K562 (cell line): ENCODE results near the gene CUX1. TPM values are rescaled to one million over a fixed set of nuclear protein-coding genes. Genes with fewer than 3 reads are reported as not detected.

Source experiments
- BHLHE40 ChIP-seq: IDR thresholded peaks from 2 replicates; pipeline ENCODE4 v1.6.1; 2011; ENCODE audit warnings: low read length, improper control_type of control experiment
- DPF2 ChIP-seq: fragments of 450-650 bp; IDR thresholded peaks from 2 replicates; pipeline ENCODE4 v1.6.1; 2016
- EHMT2 ChIP-seq: fragments of 450-650 bp; IDR thresholded peaks from 2 replicates; pipeline ENCODE4 v1.6.1; 2018; ENCODE audit warnings: antibody characterized with exemption
- ETV1 ChIP-seq: fragments of 450-650 bp; conservative IDR thresholded peaks from 2 replicates; pipeline ENCODE4 v1.6.1; 2016; ENCODE audit warnings: missing genetic modification characterization, control low read depth, low read depth, missing compliant biosample characterization
- GTF2F1 ChIP-seq: IDR thresholded peaks from 2 replicates; pipeline ENCODE4 v1.6.1; 2011; ENCODE audit warnings: low read depth, low read length, improper control_type of control experiment
- HDAC8 ChIP-seq: fragments of 450-650 bp; IDR thresholded peaks from 2 replicates; pipeline ENCODE4 v1.6.1; 2016; ENCODE audit warnings: mild to moderate bottlenecking, missing genetic modification characterization, moderate library complexity, missing compliant biosample characterization
- HINFP ChIP-seq: fragments of 450-650 bp; conservative IDR thresholded peaks from 2 replicates; pipeline ENCODE4 v1.6.1; 2016; ENCODE audit warnings: missing genetic modification characterization, low read depth, mild to moderate bottlenecking, control low read depth, missing compliant biosample characterization
- JUND ChIP-seq, 2 experiments: IDR thresholded peaks; 2 replicates in 1 of 2; 3 replicates in 1 of 2; pipeline ENCODE4 v1.6.1; 2011; ENCODE audit warnings: borderline replicate concordance in 2 of 2, low read depth in 2 of 2, low read length in 2 of 2, improper control_type of control experiment in 1 of 2, missing biosample characterization in 1 of 2, missing genetic modification characterization in 1 of 2, missing genetic modification reagents in 1 of 2
- KDM1A ChIP-seq, 2 experiments: fragments of 450-650 bp; IDR thresholded peaks; 2 replicates each; pipeline ENCODE4 v1.6.1; 2016; ENCODE audit warnings: mild to moderate bottlenecking in 2 of 2
- MTA3 ChIP-seq: fragments of 450-650 bp; formaldehyde crosslinking; IDR thresholded peaks from 2 replicates; pipeline ENCODE4 v1.6.1; 2017; ENCODE audit warnings: mild to moderate bottlenecking, borderline replicate concordance
- NR1H2 ChIP-seq: sonication (generic); formaldehyde crosslinking; IDR thresholded peaks from 2 replicates; pipeline ENCODE4 v1.4.0; 2020; ENCODE audit warnings: mild to moderate bottlenecking, missing genetic modification reagents
- POLR2G ChIP-seq: fragments of 200-400 bp; formaldehyde crosslinking; IDR thresholded peaks from 2 replicates; pipeline ENCODE4 v1.6.1; 2017; ENCODE audit warnings: low read depth, mild to moderate bottlenecking, antibody characterized with exemption, low read length, moderate library complexity
- RBBP5 ChIP-seq: fragments of 200-600 bp; sonication (generic); IDR thresholded peaks from 2 replicates; pipeline ENCODE4 v1.6.1; 2012; ENCODE audit warnings: borderline replicate concordance, mild to moderate bottlenecking, low read length, control low read depth, inconsistent platforms; ENCODE audit not compliant: insufficient read depth, poor library complexity, severe bottlenecking
- RBFOX2 ChIP-seq: fragments of 200-400 bp; formaldehyde crosslinking; IDR thresholded peaks from 2 replicates; pipeline ENCODE4 v1.6.1; 2017; ENCODE audit warnings: low read depth, mild to moderate bottlenecking, low read length, moderate library complexity
- RBM22 ChIP-seq: fragments of 200-400 bp; formaldehyde crosslinking; IDR thresholded peaks from 2 replicates; pipeline ENCODE4 v1.6.1; 2018; ENCODE audit warnings: low read length, low read depth; ENCODE audit not compliant: poor library complexity, severe bottlenecking
- RUNX1 ChIP-seq: sonication (generic); IDR thresholded peaks from 2 replicates; pipeline ENCODE4 v1.6.1; 2016; ENCODE audit warnings: antibody characterized with exemption, low read depth
- SAFB ChIP-seq: fragments of 200-400 bp; formaldehyde crosslinking; IDR thresholded peaks from 2 replicates; pipeline ENCODE4 v1.6.1; 2017; ENCODE audit warnings: low read depth, low read length, borderline replicate concordance
- SMAD4 ChIP-seq: fragments of 250-450 bp; sonication (Bioruptor Pico); conservative IDR thresholded peaks from 2 replicates; pipeline ENCODE4 v1.8.0; 2021; ENCODE audit warnings: inconsistent platforms, mild to moderate bottlenecking, moderate library complexity
- XRCC4 ChIP-seq: IDR thresholded peaks from one replicate; pipeline ENCODE4 v1.6.1; 2011; ENCODE audit not compliant: insufficient read depth, insufficient read length; ENCODE audit errors: extremely low read depth
- ZBTB33 ChIP-seq: sonication (generic); formaldehyde crosslinking; IDR thresholded peaks from 2 replicates; pipeline ENCODE4 v1.8.1; 2023; ENCODE audit warnings: mild to moderate bottlenecking, missing genetic modification reagents
- ZFP36 ChIP-seq: fragments of 150-350 bp; IDR thresholded peaks from 2 replicates; pipeline ENCODE4 v1.6.1; 2018; ENCODE audit warnings: low read length, low read depth; ENCODE audit not compliant: partially characterized antibody
- ZNF184 ChIP-seq: sonication (generic); formaldehyde crosslinking; IDR thresholded peaks from 2 replicates; pipeline ENCODE4 v1.5.0; 2020; ENCODE audit warnings: missing genetic modification reagents
- ZNF436 ChIP-seq: fragments of 250-450, 450-650 bp; sonication (Bioruptor Pico); formaldehyde crosslinking; IDR thresholded peaks from 2 replicates; pipeline ENCODE4 v1.7.0; 2020; ENCODE audit warnings: mild to moderate bottlenecking
- ZSCAN32 ChIP-seq: fragments of 450-650 bp; formaldehyde crosslinking; IDR thresholded peaks from 2 replicates; pipeline ENCODE4 v1.4.0; 2020; ENCODE audit warnings: mild to moderate bottlenecking, moderate library complexity
- polyA plus RNA-seq, 8 experiments: library from polyadenylated mRNA; depleted of rRNA in 4 of 8; stranded (reverse) in 5 of 8; unstranded in 3 of 8; fragments of >200 nt; fragmentation: Nextera tagmentation in 2 of 8; fragmentation: Illumina TruSeq in 1 of 8; extraction: Ambion mirVana in 2 of 8; extraction: Trizol in 1 of 8; gene quantifications; 2 replicates each; pipeline versions ENCODE4 v1.2.1 to v1.2.3, GENCODE V29; 2011 to 2014; ENCODE audit warnings: inconsistent platforms in 1 of 8, missing spikeins in 1 of 8
- total RNA-seq, 7 experiments: library from RNA; depleted of rRNA in 6 of 7; stranded (reverse); fragments of >200 nt in 6 of 7; fragmentation: Illumina TruSeq in 2 of 7; extraction: Trizol in 2 of 7; gene quantifications; 2 replicates each; pipeline versions ENCODE4 v1.2.1 to v1.2.3, GENCODE V29; 2011 to 2021; ENCODE audit warnings: low replicate concordance in 1 of 7

CUX1 gene
- total and polyA plus RNA-seq, 9 of the 15 experiments (the other 6 are each of a cell fraction or from before 2014, with no cell fraction given): 3.6 to 55.3 (median 25.2) TPM

GRCh38 chr7:101869026-101869900, 51.8 kb downstream of the CUX1 start (continued):
- TF ChIP-seq ZSCAN32 (CRISPR knock-in tag) (no peak), ZBTB33 (CRISPR knock-in tag) (0 out of 2 replicates have a peak, but pooled peaks have one; percentile 46), ZFP36 (no peak), SAFB (no peak), RBFOX2 (peak; percentile 40; the same call in 1 of the 2 replicates), RUNX1 (no peak), DPF2 (peak; percentile 15; the same call in 1 of the 2 replicates), KDM1A (IDR thresholded peaks at IDR 0.05) (peak in 1 of 2 experiments; percentile 39; a peak in 1 of 4 replicates), ETV1 (tag) (no peak), BHLHE40 (peak; percentile 70), XRCC4 (no peak), EHMT2 (no peak), HDAC8 (tag) (0 out of 2 replicates have a peak, but pooled peaks have one; percentile 44), JUND (IDR thresholded peaks at IDR 0.05; ENCODE audit: borderline replicate concordance, low read depth, low read length) (no peak), JUND (tag; IDR thresholded peaks at IDR 0.05; ENCODE audit: borderline replicate concordance, low read depth, low read length) (no peak), ZNF184 (CRISPR knock-in tag) (no peak), GTF2F1 (no peak), MTA3 (peak; percentile 16; the same call in 1 of the 2 replicates), SMAD4 (CRISPR knock-in tag) (no peak), HINFP (tag) (no peak), ZNF436 (CRISPR knock-in tag) (no peak), NR1H2 (no peak), RBBP5 (peak; percentile 27), POLR2G (peak; percentile 54), RBM22 (peak; percentile 49)
